Measurements from ENCODE around the gene RPS27L.

DNA sequence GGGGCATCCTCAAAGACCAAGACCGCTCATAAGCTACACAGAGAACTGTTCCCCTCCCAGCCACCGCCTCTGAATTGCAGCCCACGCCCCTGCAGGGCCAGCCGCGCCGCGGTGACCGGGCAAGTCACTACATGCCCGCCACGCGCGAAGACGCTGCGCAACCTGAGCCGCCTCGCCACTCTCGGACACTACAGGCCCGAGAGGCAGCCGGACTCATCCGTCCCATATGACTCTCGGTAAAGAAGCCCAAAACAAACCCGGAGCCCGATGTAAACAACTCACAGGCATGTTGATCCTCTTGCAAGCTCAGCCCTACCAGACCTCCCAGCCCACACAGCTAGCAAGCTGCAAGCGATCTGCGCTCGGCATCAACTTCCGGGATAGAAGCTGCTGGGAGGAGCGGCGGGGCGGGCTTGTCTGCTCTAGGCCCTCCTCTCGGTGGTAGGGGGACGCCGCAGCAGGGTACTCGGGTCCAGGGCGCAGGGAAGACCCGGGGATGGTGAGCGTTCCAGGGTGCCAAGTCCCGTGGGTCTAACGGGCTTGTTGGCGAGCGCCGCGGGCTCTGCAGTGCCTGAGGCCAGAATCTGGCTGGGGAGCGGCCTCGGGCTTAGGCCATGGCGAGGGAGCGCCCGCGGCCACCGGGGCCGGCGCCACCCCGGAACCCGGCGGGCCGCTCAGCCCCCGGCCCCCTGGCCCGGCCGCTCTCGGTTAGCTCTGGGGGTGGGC lies at the start of gene RPS27L:
- TF ChIP-seq, protein P1, sequence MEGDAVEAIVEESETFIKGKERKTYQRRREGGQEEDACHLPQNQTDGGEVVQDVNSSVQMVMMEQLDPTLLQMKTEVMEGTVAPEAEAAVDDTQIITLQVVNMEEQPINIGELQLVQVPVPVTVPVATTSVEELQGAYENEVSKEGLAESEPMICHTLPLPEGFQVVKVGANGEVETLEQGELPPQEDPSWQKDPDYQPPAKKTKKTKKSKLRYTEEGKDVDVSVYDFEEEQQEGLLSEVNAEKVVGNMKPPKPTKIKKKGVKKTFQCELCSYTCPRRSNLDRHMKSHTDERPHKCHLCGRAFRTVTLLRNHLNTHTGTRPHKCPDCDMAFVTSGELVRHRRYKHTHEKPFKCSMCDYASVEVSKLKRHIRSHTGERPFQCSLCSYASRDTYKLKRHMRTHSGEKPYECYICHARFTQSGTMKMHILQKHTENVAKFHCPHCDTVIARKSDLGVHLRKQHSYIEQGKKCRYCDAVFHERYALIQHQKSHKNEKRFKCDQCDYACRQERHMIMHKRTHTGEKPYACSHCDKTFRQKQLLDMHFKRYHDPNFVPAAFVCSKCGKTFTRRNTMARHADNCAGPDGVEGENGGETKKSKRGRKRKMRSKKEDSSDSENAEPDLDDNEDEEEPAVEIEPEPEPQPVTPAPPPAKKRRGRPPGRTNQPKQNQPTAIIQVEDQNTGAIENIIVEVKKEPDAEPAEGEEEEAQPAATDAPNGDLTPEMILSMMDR (IDR thresholded peaks at IDR 0.05; ENCODE audit: low read length): no peak
- no peak for TF ChIP-seq EZH2 (optimal IDR thresholded peaks at IDR 0.05; ENCODE audit: low read depth, low read length)
- TF ChIP-seq EZH2phosphoT487 (IDR thresholded peaks at IDR 0.05; ENCODE audit: low read length): no peak

All from MM.1S (cell line).